Neutrophil (primary cell): ENCODE data around the gene RAD51B.

Source experiments
- H3K27ac ChIP-seq: fragments of 200-600 bp; sonication (generic); 2 replicates; pipeline ENCODE4 v1.5.1; 2016; ENCODE audit warnings: mild to moderate bottlenecking, moderate library complexity
- H3K27me3 ChIP-seq: fragments of 200-600 bp; sonication (generic); 2 replicates; pipeline ENCODE4 v1.6.0; 2016; ENCODE audit warnings: mild to moderate bottlenecking
- H3K36me3 ChIP-seq: fragments of 200-600 bp; sonication (generic); 2 replicates; pipeline ENCODE4 v1.5.1; 2017
- H3K4me1 ChIP-seq, 2 experiments: fragments of 200-600 bp in 1 of 2; sonication (generic) in 1 of 2; 1 replicate in 1 of 2; 2 replicates in 1 of 2; pipeline versions ENCODE4 v1.5.1 to v1.6.1; 2013 to 2016; ENCODE audit warnings: low read depth in 1 of 2, low read length in 1 of 2, mild to moderate bottlenecking in 1 of 2, moderate library complexity in 1 of 2; ENCODE audit not compliant: control insufficient read depth in 1 of 2, insufficient read depth in 1 of 2
- H3K4me3 ChIP-seq, 2 experiments: fragments of 200-600 bp in 1 of 2; sonication (generic) in 1 of 2; 1 replicate in 1 of 2; 2 replicates in 1 of 2; pipeline ENCODE4 v1.5.1; 2013 to 2016; ENCODE audit warnings: low read depth in 1 of 2, low read length in 1 of 2, mild to moderate bottlenecking in 1 of 2, moderate library complexity in 1 of 2
- H3K9me3 ChIP-seq: fragments of 200-600 bp; sonication (generic); 2 replicates; pipeline ENCODE4 v1.5.1; 2016
- CTCF ChIP-seq: fragments of 200-600 bp; sonication (generic); IDR thresholded peaks from 2 replicates; pipeline ENCODE4 v1.5.1; 2016; ENCODE audit warnings: antibody characterized with exemption

RAD51B gene

GRCh38 chr14:67975470-67975869 lies 155.9 kb downstream of the RAD51B start:
- Histone ChIP-seq H3K27me3 (no peaks in the 10 kb centered on the region), H3K27ac (no peak overlapping the region), H3K36me3 (no peaks in the 10 kb centered on the region), H3K4me1 (no peaks in the 10 kb centered on the region), H3K9me3 (no peaks in the 10 kb centered on the region), H3K4me3 (no peak overlapping the region)
- TF ChIP-seq CTCF: no peak

- Histone ChIP-seq H3K27ac (no peak overlapping the region), H3K27me3 (no peaks in the 10 kb centered on the region), H3K4me1 (no peaks in the 10 kb centered on the region), H3K9me3 (no peaks in the 10 kb centered on the region), H3K36me3 (no peaks in the 10 kb centered on the region), H3K4me3 (no peak overlapping the region)
- TF ChIP-seq CTCF: no peak
These were observed 158.0 kb downstream of the RAD51B start for GRCh38 chr14:67977434-67978034.

DNA sequence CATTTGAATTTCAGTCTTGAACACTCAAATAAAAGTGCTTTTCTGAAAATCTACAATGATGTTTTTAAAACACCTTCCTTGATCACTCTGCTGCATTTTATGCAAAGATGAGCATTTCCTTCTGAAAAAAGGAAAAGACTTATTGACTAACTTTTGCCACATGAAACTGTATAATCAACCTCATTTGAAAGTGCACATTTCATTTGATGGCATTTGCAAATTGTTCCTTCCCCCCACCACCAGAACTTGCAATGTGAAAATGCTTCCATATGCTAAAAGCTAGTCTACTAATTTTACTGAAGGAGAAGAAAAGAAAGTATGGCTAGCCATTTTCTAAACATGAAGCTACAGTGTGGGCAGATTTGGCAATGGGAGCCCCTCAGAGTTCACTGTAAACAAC lies 159.2 kb downstream of the RAD51B start:
- no peak for TF ChIP-seq CTCF
- Histone ChIP-seq H3K27ac (no peak overlapping the region), H3K4me3 (no peak overlapping the region), H3K4me1 (no peaks in the 10 kb centered on the region), H3K9me3 (no peaks in the 10 kb centered on the region), H3K27me3 (no peaks in the 10 kb centered on the region), H3K36me3 (no peaks in the 10 kb centered on the region)

- no peak for TF ChIP-seq CTCF
- H3K27me3 ChIP-seq: no peaks in the 10 kb centered on the region
- no peaks in the 10 kb centered on the region for H3K9me3 ChIP-seq
- H3K36me3 ChIP-seq: no peaks in the 10 kb centered on the region
- H3K4me3 ChIP-seq: no peak overlapping the region
- H3K4me1 ChIP-seq: peaks cover 0 to 4% of the 10 kb centered on the region in 2 experiments
- H3K27ac ChIP-seq: no peak overlapping the region
These were observed 163.4 kb downstream of the RAD51B start for GRCh38 chr14:67982711-67983608.

- Histone ChIP-seq H3K4me1 (peaks cover 0 to 7% of the 10 kb centered on the region in 2 experiments), H3K36me3 (no peaks in the 10 kb centered on the region), H3K27me3 (no peaks in the 10 kb centered on the region), H3K4me3 (no peak overlapping the region), H3K9me3 (no peaks in the 10 kb centered on the region), H3K27ac (no peak overlapping the region)
- TF ChIP-seq CTCF: no peak
These were observed 164.7 kb downstream of the RAD51B start for GRCh38 chr14:67984274-67984673.
